OCI-LY1 (cell line): ENCODE results near the gene TMEM9.

ENCODE experiments used
- H2AFZ ChIP-seq: fragments of 200-600 bp; sonication (generic), shearing (Covaris generic); 2 replicates; pipeline ENCODE4 v1.6.0; 2014; ENCODE audit warnings: antibody characterized with exemption, mild to moderate bottlenecking, low read length
- H3F3A ChIP-seq: fragments of 200-600 bp; sonication (generic), shearing (Covaris generic); 2 replicates; pipeline ENCODE4 v1.6.0; 2014; ENCODE audit warnings: mild to moderate bottlenecking, antibody characterized with exemption, low read length, moderate library complexity; ENCODE audit not compliant: insufficient read depth
- H3K27ac ChIP-seq: fragments of 200-600 bp; sonication (generic); 2 replicates; pipeline ENCODE4 v1.5.1; 2014; ENCODE audit warnings: low read length, mixed run types, mild to moderate bottlenecking, low read depth; ENCODE audit not compliant: poor library complexity, severe bottlenecking
- H3K27me3 ChIP-seq: fragments of 200-600 bp; sonication (generic); 2 replicates; pipeline ENCODE4 v1.6.0; 2014; ENCODE audit warnings: antibody characterized with exemption, mild to moderate bottlenecking, low read length, moderate library complexity; ENCODE audit not compliant: insufficient read depth
- H3K36me3 ChIP-seq: fragments of 200-600 bp; sonication (generic); 2 replicates; pipeline ENCODE4 v1.6.1; 2014; ENCODE audit warnings: mild to moderate bottlenecking, antibody characterized with exemption, low read length, moderate library complexity, mixed read lengths; ENCODE audit not compliant: insufficient read depth
- H3K4me1 ChIP-seq: fragments of 200-600 bp; sonication (generic); 2 replicates; pipeline ENCODE4 v1.5.1; 2014; ENCODE audit warnings: mild to moderate bottlenecking, low read length, moderate library complexity; ENCODE audit not compliant: insufficient read depth, severe bottlenecking
- H3K4me2 ChIP-seq: fragments of 200-600 bp; sonication (generic), shearing (Covaris generic); 2 replicates; pipeline ENCODE4 v1.6.1; 2014; ENCODE audit warnings: low read length
- H3K4me3 ChIP-seq: fragments of 200-600 bp; sonication (generic); 2 replicates; pipeline ENCODE4 v1.5.1; 2014; ENCODE audit warnings: low read length, low read depth, mild to moderate bottlenecking, mixed read lengths; ENCODE audit not compliant: poor library complexity, severe bottlenecking
- H3K79me2 ChIP-seq: fragments of 200-600 bp; shearing (Covaris generic); 2 replicates; pipeline ENCODE4 v1.6.1; 2016; ENCODE audit warnings: mixed run types, low read length, mixed read lengths; ENCODE audit not compliant: insufficient read depth
- H3K9ac ChIP-seq: fragments of 200-600 bp; sonication (generic), shearing (Covaris generic); 2 replicates; pipeline ENCODE4 v1.6.1; 2014; ENCODE audit warnings: mild to moderate bottlenecking, low read length, mixed read lengths
- H3K9me2 ChIP-seq: fragments of 200-600 bp; sonication (generic), shearing (Covaris generic); 2 replicates; pipeline ENCODE4 v1.6.1; 2014; ENCODE audit warnings: low read depth, mild to moderate bottlenecking, low read length, mixed read lengths
- H3K9me3 ChIP-seq: fragments of 200-600 bp; shearing (Covaris generic); 2 replicates; pipeline ENCODE4 v1.6.1; 2014; ENCODE audit warnings: low read length, mixed read lengths
- H4K20me1 ChIP-seq: fragments of 200-600 bp; sonication (generic), shearing (Covaris generic); 2 replicates; pipeline ENCODE4 v1.6.0; 2016; ENCODE audit warnings: mild to moderate bottlenecking, low read length; ENCODE audit not compliant: insufficient read depth
- EZH2 ChIP-seq: fragments of 200-600 bp; sonication (generic), shearing (Covaris generic); IDR thresholded peaks from 2 replicates; pipeline ENCODE4 v1.8.0; 2017; ENCODE audit warnings: borderline replicate concordance, mixed run types, mild to moderate bottlenecking, antibody characterized with exemption, low read length, moderate library complexity, mixed read lengths
- TF ChIP-seq, protein P1 (sequence below): fragments of 200-600 bp; sonication (generic), shearing (Covaris generic); IDR thresholded peaks from 2 replicates; pipeline ENCODE4 v1.5.1; 2017; ENCODE audit warnings: mild to moderate bottlenecking, antibody characterized with exemption, low read length, moderate library complexity, mixed read lengths

The TMEM9 gene

DNA sequence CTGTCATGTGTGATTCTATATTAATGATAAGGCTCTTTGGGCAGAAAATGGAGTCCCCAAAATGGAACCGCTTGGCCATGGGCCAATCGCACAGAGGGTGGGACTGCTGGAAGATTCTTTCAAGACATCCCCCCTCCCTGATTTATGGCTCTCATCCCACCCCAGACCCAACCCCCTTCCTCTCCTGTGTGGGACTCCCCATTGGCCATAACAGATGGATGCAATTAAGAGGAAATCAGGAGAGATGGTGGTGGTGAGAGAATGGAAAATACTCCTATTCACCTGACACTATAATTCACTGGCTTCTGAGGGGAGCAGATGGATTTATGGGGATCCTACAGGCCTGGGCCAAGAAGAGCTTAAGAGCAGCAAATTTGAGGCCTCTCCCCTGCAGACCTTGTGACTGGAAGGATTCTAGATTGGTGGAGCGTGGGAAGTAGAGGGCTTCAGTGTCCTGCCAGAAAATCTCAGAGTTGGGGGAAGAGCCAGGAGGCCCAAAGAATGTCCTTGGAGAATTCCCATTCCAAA, 38.1 kb upstream of the TMEM9 start:
- Histone ChIP-seq H2AFZ (no peak overlapping the region), H3K79me2 (no peaks in the 10 kb centered on the region), H3K36me3 (no peaks in the 10 kb centered on the region), H3K27ac (no peak overlapping the region), H3K4me1 (no peaks in the 10 kb centered on the region), H3F3A (no peaks in the 10 kb centered on the region), H3K9me2 (no peaks in the 10 kb centered on the region), H3K4me2 (no peak overlapping the region), H3K4me3 (no peak overlapping the region), H3K9me3 (no peaks in the 10 kb centered on the region), H3K27me3 (no peaks in the 10 kb centered on the region), H3K9ac (no peak overlapping the region), H4K20me1 (no peaks in the 10 kb centered on the region)
- TF ChIP-seq EZH2: no peak
- TF ChIP-seq, protein P1, sequence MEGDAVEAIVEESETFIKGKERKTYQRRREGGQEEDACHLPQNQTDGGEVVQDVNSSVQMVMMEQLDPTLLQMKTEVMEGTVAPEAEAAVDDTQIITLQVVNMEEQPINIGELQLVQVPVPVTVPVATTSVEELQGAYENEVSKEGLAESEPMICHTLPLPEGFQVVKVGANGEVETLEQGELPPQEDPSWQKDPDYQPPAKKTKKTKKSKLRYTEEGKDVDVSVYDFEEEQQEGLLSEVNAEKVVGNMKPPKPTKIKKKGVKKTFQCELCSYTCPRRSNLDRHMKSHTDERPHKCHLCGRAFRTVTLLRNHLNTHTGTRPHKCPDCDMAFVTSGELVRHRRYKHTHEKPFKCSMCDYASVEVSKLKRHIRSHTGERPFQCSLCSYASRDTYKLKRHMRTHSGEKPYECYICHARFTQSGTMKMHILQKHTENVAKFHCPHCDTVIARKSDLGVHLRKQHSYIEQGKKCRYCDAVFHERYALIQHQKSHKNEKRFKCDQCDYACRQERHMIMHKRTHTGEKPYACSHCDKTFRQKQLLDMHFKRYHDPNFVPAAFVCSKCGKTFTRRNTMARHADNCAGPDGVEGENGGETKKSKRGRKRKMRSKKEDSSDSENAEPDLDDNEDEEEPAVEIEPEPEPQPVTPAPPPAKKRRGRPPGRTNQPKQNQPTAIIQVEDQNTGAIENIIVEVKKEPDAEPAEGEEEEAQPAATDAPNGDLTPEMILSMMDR: no peak

DNA sequence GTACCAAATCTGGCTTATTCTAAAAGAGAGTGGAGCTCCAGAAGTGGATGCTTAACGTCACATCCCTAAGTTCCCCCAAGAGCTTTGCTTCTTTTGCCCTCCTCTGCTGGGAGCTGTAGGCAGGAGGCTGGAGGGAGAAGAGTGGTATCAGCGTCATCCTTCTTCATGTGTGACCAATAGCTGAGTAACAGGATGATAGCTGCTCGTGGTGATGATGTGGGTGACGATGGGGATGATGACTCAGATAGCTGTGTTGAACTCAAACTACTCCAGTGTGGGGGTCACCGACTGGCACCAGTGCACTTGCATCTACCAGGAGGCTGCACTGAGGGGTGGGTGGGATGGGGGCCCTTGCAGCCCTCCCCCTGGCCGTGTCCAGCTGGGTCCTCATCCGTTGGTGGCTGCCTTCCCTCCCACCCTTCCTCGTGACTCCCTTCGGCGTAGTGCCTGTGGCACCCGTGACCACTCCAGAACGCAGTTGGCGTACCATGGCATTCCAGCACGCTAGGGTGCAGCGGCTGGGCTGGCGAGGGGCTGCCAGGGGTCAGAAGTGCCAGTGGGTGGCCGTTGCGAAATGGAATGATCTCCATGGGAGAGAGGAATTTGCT, 37.5 kb upstream of the TMEM9 start:
- Histone ChIP-seq H3K4me2 (no peak overlapping the region), H3K4me1 (no peaks in the 10 kb centered on the region), H3K9ac (no peak overlapping the region), H3K4me3 (no peak overlapping the region), H3K79me2 (no peaks in the 10 kb centered on the region), H4K20me1 (no peaks in the 10 kb centered on the region), H3F3A (no peaks in the 10 kb centered on the region), H2AFZ (no peak overlapping the region), H3K27me3 (no peaks in the 10 kb centered on the region), H3K27ac (no peak overlapping the region), H3K9me2 (no peaks in the 10 kb centered on the region), H3K9me3 (no peaks in the 10 kb centered on the region), H3K36me3 (no peaks in the 10 kb centered on the region)
- TF ChIP-seq, protein P1: no peak
- no peak for TF ChIP-seq EZH2

DNA sequence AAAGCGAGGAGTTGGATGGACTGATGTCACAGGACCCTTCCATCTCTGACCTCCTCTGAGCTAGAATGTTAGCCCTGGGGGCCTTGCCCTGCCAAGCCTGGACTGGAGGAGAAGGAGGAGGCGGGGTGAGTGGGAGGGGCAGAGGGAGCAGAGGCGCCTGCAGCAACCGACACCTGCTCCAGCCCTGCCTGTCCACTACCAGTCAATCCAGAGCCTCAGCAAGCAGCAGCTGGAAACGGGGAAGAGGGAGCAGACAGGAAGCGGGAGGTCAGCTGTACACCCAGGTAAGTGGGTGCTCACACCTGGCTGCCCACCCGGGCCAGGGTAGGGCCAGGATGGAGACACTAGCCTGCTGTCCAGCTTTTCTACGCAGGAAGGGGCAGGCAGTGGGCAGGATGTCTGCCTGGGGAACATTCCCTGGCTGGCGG, 36.4 kb upstream of the TMEM9 start, which contains the start of gene IGFN1:
IGFN1 (plus strand) TSS at position 201 of the 428 bp plus-strand sequence. CDS start 2,470 bp downstream, outside the sequence.
- H3K9ac ChIP-seq: no peak within 1 kb of the TSS
- H3K4me2 ChIP-seq: no peak within 1 kb of the TSS
- no peak within 1 kb of the TSS for H2AFZ ChIP-seq
- H3K9me3 ChIP-seq: no peaks in the 10 kb centered on the region
- H3F3A ChIP-seq: no peaks in the 10 kb centered on the region
- 0 out of 2 replicates have a peak, but pooled peaks cover under 1% of the 10 kb centered on the region for H3K27me3 ChIP-seq
- H3K36me3 ChIP-seq: no peaks in the 10 kb centered on the region
- no peak within 1 kb of the TSS for H3K27ac ChIP-seq
- no peaks in the 10 kb centered on the region for H3K4me1 ChIP-seq
- H3K4me3 ChIP-seq: no peak within 1 kb of the TSS
- H4K20me1 ChIP-seq: no peaks in the 10 kb centered on the region
- no peaks in the 10 kb centered on the region for H3K9me2 ChIP-seq
- no peaks in the 10 kb centered on the region for H3K79me2 ChIP-seq
- TF ChIP-seq, protein P1: no peak
- TF ChIP-seq EZH2: no peak
